Endothelial cell of umbilical vein (primary cell): Measurements from ENCODE around the gene RNU1-3.
"Not testable (repeated sequence)": the region's sequence is repeated elsewhere in the genome, so short reads cannot be mapped to it uniquely, and the experiment has no call there.

Source experiments
- GATA2 ChIP-seq: IDR thresholded peaks from 2 replicates; pipeline ENCODE4 v1.7.0; 2011; ENCODE audit warnings: low read depth, mild to moderate bottlenecking, moderate library complexity, mixed read lengths, low read length; ENCODE audit not compliant: insufficient read length, insufficient read depth
- JUN ChIP-seq: IDR thresholded peaks from 2 replicates; pipeline ENCODE4 v1.6.1; 2011; ENCODE audit warnings: borderline replicate concordance, low read depth; ENCODE audit not compliant: insufficient read length, insufficient read depth
- MYC ChIP-seq: IDR thresholded peaks from one replicate; pipeline ENCODE4 v1.6.1; 2011; ENCODE audit warnings: mild to moderate bottlenecking, low read depth, low read length
- POLR2A ChIP-seq: IDR thresholded peaks from 2 replicates; pipeline ENCODE4 v1.6.1; 2012; ENCODE audit warnings: low read depth, mild to moderate bottlenecking, control low read depth, low read length
- POLR2AphosphoS5 ChIP-seq: IDR thresholded peaks from 2 replicates; pipeline ENCODE4 v1.6.1; 2012; ENCODE audit warnings: low read depth, mild to moderate bottlenecking, control low read depth, low read length, moderate library complexity; ENCODE audit not compliant: insufficient read depth
- TF ChIP-seq, protein P1 (sequence below), 2 donors: IDR thresholded peaks; 1 replicate in 1 of 2; 2 replicates in 1 of 2; pipeline ENCODE4 v1.5.1; 2011; ENCODE audit warnings: low read length in 2 of 2, mild to moderate bottlenecking in 2 of 2, moderate library complexity in 2 of 2, control low read depth in 1 of 2, inconsistent platforms in 1 of 2, low read depth in 1 of 2; ENCODE audit not compliant: insufficient read depth in 1 of 2; ENCODE audit errors: extremely low read depth in 1 of 2
- TF ChIP-seq, protein P2 (sequence below): IDR thresholded peaks from 2 replicates; pipeline ENCODE4 v1.6.1; 2011; ENCODE audit not compliant: insufficient read depth, insufficient read length

DNA sequence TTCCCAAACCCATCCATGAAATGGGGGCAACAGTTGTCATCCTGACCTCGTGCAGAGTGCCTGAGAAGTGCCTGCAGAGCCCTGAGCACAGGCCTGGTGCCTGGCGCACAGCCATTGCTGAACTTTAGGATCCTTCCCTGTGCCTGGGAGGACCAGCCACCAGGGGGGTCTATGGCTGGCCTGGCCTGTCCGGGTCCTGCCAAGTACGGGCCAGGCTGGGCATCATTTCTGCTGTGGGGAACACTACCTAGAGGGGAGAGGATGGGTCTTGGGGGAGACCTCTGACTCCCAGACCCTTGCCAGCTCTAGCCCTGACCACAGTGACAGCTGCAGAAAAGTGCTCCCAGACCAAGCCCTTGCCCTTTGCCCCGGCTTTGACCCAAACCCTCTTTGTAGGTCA, 45.4 kb upstream of the RNU1-3 start:
- TF ChIP-seq POLR2A, POLR2AphosphoS5, MYC, JUN, GATA2: not testable (repeated sequence)
- TF ChIP-seq, protein P1, sequence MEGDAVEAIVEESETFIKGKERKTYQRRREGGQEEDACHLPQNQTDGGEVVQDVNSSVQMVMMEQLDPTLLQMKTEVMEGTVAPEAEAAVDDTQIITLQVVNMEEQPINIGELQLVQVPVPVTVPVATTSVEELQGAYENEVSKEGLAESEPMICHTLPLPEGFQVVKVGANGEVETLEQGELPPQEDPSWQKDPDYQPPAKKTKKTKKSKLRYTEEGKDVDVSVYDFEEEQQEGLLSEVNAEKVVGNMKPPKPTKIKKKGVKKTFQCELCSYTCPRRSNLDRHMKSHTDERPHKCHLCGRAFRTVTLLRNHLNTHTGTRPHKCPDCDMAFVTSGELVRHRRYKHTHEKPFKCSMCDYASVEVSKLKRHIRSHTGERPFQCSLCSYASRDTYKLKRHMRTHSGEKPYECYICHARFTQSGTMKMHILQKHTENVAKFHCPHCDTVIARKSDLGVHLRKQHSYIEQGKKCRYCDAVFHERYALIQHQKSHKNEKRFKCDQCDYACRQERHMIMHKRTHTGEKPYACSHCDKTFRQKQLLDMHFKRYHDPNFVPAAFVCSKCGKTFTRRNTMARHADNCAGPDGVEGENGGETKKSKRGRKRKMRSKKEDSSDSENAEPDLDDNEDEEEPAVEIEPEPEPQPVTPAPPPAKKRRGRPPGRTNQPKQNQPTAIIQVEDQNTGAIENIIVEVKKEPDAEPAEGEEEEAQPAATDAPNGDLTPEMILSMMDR (IDR thresholded peaks at IDR 0.05; ENCODE audit: extremely low read depth in 1 of 2, insufficient read depth in 1 of 2, low read depth in 1 of 2, low read length in 2 of 2): not testable (repeated sequence)
- TF ChIP-seq, protein P2, sequence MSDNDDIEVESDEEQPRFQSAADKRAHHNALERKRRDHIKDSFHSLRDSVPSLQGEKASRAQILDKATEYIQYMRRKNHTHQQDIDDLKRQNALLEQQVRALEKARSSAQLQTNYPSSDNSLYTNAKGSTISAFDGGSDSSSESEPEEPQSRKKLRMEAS: not testable (repeated sequence)
